GM18520 (cell line): Measurements from ENCODE around the gene SERF2.
"Not testable (repeated sequence)": the region's sequence is repeated elsewhere in the genome, so short reads cannot be mapped to it uniquely, and the experiment has no call there.

Source experiments
- ATAC-seq: cut with Tn5 transposase; IDR thresholded peaks from one replicate; pipeline ENCODE4 v1.9.1; 2021; ENCODE audit not compliant: unreplicated experiment

SERF2 gene

GRCh38 chr15:43829951-43830540, 37.9 kb downstream of the SERF2 start:
- not testable (repeated sequence) for ATAC-seq

GRCh38 chr15:43830691-43831275, 38.7 kb downstream of the SERF2 start:
- ATAC-seq: not testable (repeated sequence)

GRCh38 chr15:43831519-43832052, 39.5 kb downstream of the SERF2 start:
- not testable (repeated sequence) for ATAC-seq

GRCh38 chr15:43832485-43832884, 40.4 kb downstream of the SERF2 start:
- ATAC-seq: not testable (repeated sequence)

- ATAC-seq: no peak
Measured at GRCh38 chr15:43845421-43845820, 53.3 kb downstream of the SERF2 start.
